ENCODE results near the gene AP2A2. TPM values are rescaled to one million over a fixed set of nuclear protein-coding genes. Genes with fewer than 3 reads are reported as not detected.
A peak's percentile ranks its signal among the peaks of the same experiment; 100 is the strongest.

The AP2A2 gene
- total RNA-seq, 1 donor from 2014 or later: 92.0 TPM

DNA sequence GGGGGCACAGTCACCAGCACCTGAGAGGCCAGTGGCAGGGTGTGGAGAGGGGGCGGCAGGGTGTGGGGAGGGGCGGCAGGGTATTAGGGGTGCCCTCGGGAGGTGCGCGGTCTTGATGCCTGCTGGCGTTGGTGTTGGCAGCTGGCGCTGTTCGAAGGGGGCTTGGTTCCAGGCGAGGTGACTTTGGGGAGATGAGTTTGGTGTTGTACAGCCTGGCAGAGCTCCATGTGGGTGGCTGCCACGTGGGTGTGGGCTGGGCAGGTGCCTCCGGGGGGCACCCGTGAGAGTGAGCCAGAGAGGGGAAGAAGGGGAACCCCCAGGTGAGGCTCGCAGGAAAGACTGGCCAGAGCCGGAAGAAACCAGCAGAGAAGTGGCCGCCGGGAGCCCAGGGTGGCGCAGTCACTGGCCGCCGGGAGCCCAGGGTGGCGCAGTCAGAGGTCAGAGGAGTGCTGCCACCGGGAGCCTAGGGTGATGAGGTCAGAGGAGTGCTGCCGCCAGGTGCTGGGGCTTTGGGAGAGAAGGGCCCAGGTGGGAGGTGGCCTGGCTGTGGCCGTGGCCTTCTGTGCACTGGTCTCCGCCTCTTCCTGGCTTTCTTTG, 66.1 kb downstream of the AP2A2 start:
- H3K36me3 ChIP-seq: peaks cover 67% of the 10 kb centered on the region

DNA sequence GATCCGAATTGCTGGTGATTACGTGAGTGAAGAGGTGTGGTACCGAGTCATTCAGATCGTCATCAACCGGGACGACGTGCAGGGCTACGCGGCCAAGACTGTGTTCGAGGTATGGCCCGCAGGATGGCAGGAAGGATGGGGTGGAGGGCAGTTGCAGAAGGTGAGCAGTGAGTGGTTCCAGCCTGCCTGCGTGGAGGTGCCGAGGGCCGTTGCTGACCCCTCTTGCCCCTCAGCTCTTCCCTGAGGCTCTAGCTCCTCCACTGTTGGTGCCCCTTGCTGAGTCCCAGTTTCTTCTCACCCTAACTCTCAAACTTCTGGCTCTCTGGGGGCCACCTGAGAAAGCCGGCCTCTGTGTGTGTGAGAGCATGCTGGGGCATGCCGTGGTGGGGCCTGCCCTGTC, 66.9 kb downstream of the AP2A2 start:
- ATAC-seq: no peak
- Histone ChIP-seq H3K27me3 (no peaks in the 10 kb centered on the region), H3K36me3 (peaks cover 67% of the 10 kb centered on the region), H3K27ac (no peak overlapping the region), H3K9me3 (no peaks in the 10 kb centered on the region), H3K4me1 (no peaks in the 10 kb centered on the region), H3K4me3 (no peak overlapping the region)
- intact Hi-C loops (cut with DNase I): no loop called here
- TF ChIP-seq, protein P1, sequence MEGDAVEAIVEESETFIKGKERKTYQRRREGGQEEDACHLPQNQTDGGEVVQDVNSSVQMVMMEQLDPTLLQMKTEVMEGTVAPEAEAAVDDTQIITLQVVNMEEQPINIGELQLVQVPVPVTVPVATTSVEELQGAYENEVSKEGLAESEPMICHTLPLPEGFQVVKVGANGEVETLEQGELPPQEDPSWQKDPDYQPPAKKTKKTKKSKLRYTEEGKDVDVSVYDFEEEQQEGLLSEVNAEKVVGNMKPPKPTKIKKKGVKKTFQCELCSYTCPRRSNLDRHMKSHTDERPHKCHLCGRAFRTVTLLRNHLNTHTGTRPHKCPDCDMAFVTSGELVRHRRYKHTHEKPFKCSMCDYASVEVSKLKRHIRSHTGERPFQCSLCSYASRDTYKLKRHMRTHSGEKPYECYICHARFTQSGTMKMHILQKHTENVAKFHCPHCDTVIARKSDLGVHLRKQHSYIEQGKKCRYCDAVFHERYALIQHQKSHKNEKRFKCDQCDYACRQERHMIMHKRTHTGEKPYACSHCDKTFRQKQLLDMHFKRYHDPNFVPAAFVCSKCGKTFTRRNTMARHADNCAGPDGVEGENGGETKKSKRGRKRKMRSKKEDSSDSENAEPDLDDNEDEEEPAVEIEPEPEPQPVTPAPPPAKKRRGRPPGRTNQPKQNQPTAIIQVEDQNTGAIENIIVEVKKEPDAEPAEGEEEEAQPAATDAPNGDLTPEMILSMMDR (IDR thresholded peaks at IDR 0.05): no peak
- DNase-seq: no peak

More for the DNA sequence above, 66.1 kb downstream of the AP2A2 start:
- H3K27me3 ChIP-seq: no peaks in the 10 kb centered on the region
- DNase-seq (no peak), ATAC-seq (no peak)
- H3K27ac ChIP-seq: no peak overlapping the region
- no peak overlapping the region for H3K4me3 ChIP-seq
- intact Hi-C loops (cut with DNase I): no loop called here
- no peaks in the 10 kb centered on the region for H3K9me3 ChIP-seq
- H3K4me1 ChIP-seq: no peaks in the 10 kb centered on the region
- TF ChIP-seq, protein P1 (IDR thresholded peaks at IDR 0.05): no peak

DNA sequence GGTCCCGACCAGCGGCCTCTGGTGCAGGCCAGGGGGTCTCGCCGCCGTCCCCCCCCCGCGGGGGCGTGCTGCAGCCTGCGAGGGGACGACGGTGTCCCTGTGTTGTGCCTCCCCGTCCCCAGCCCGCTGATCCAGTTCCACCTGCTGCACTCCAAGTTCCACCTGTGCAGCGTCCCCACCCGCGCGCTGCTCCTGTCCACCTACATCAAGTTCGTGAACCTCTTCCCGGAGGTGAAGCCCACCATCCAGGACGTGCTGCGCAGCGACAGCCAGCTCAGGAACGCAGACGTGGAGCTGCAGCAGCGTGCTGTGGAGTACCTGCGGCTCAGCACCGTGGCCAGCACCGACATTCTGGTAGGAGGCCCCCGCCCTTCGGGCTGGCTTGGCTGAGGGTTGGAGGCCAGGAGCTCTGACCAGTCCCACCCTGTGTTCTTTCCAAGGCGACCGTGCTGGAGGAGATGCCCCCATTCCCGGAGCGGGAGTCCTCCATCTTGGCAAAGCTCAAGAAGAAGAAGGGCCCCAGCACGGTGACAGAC, 68.0 kb downstream of the AP2A2 start:
- no peak overlapping the region for H3K4me3 ChIP-seq
- H3K36me3 ChIP-seq: peaks cover 59% of the 10 kb centered on the region
- no peak for DNase-seq
- no peak for ATAC-seq
- H3K27ac ChIP-seq: no peak overlapping the region
- intact Hi-C loops (cut with DNase I): no loop called here
- no peaks in the 10 kb centered on the region for H3K4me1 ChIP-seq
- H3K27me3 ChIP-seq: no peaks in the 10 kb centered on the region
- TF ChIP-seq, protein P1 (IDR thresholded peaks at IDR 0.05): no peak
- H3K9me3 ChIP-seq: no peaks in the 10 kb centered on the region

DNA sequence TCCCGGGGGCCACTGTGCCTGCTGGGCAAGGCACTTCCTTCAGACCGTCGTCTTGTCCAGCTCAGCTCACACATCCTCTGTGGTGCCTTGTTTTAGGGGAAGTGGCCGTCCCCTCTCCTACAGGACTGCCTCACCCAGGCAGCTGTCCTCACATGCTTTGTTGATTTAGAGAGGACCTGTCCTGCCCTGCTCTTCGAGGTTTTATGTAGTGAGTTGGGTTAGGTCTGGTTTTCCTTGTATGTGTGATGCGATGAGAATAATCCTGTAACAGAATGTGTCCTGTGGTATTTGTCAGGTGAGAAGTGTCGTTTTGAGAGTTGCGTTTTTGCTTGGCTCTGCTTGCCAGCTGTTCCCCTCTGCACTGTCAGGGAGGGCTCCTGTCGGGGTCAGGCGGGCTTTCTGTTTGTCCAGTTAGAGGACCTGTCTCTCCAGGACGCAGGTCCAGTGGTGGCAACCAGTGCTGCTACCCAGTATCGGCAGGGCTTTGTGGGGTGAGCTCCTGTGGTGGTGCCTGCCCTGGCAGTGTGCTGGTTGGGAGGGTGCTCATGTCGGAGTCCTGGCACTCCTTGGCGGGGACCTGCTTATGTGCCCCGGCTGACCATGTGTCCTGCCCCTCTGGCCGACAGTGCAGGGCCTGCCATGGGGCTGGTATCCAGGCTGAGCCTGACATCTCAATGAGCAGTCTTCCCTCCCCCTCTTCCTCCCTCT, 69.5 kb downstream of the AP2A2 start:
- peaks cover 56% of the 10 kb centered on the region for H3K36me3 ChIP-seq
- intact Hi-C loops (cut with DNase I): no loop called here
- DNase-seq: no peak

DNA sequence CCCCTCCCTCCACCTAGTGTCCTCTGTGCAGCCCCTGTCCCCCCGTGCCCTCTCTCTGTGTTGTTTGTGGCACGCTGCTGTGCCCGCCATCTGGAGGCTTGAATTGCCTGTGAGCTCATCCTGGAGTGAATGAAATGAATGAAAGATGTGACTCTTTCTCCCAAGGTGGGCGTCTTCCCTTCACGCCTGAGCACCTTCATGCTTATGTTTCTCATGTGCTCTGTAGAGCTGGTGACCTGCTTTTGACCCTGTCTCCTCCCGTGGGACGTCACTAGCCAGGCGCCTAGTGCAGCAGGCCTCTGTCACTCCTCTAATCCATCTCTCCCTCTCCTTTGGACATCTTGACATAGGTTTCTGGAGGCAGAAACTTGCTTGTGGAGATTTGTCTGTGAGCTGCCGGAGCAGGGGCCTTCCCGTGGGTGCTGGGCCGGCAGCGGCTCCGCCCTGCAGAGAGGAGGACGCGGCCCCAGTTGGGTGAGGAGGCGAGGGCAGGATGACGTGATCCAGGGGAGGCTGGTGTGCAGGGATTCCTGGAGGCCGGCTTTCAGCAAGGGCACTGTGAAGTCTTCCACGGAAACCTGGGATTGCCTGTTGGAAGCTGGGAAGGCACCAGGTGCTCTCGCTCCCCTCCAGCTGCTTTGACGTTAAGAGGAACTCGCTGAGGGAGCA, 70.2 kb downstream of the AP2A2 start:
- H3K9me3 ChIP-seq: no peaks in the 10 kb centered on the region
- no peak for DNase-seq
- TF ChIP-seq, protein P1 (IDR thresholded peaks at IDR 0.05): no peak
- no peak overlapping the region for H3K4me3 ChIP-seq
- no peak overlapping the region for H3K27ac ChIP-seq
- H3K27me3 ChIP-seq: no peaks in the 10 kb centered on the region
- intact Hi-C loops (cut with DNase I): no loop called here
- no peak for ATAC-seq
- H3K36me3 ChIP-seq: peaks cover 63% of the 10 kb centered on the region
- no peaks in the 10 kb centered on the region for H3K4me1 ChIP-seq

More for the DNA sequence above, 69.5 kb downstream of the AP2A2 start:
- Histone ChIP-seq H3K4me3 (no peak overlapping the region), H3K4me1 (no peaks in the 10 kb centered on the region), H3K27me3 (no peaks in the 10 kb centered on the region), H3K27ac (no peak overlapping the region), H3K9me3 (no peaks in the 10 kb centered on the region)
- ATAC-seq: peak; percentile 36
- TF ChIP-seq, protein P1 (IDR thresholded peaks at IDR 0.05): no peak
